ENCODE results near the gene MFRP.

- TF ChIP-seq POLR2A (IDR thresholded peaks at IDR 0.05; ENCODE audit: low read depth, low read length) (no peak), TAF1 (IDR thresholded peaks at IDR 0.05; ENCODE audit: borderline replicate concordance, low read depth, low read length) (no peak)
Observed at GRCh38 chr11:119316016-119316728, 30.3 kb downstream of the MFRP start.
